Spleen (tissue), 7 donors: ENCODE measurements around the gene CD8B2.

ENCODE experiments used
- CTCF ChIP-seq, 11 experiments: fragments of 200-600 bp in 7 of 11; fragments of 450-650 bp in 4 of 11; sonication (generic) in 4 of 11; IDR thresholded peaks in 8 of 11; conservative IDR thresholded peaks in 3 of 11; 1 replicate in 7 of 11; 2 replicates in 4 of 11; pipeline versions ENCODE4 v1.4.0 to v1.8.0; 2016 to 2021; ENCODE audit warnings: antibody characterized with exemption in 11 of 11, inconsistent platforms in 4 of 11, mild to moderate bottlenecking in 1 of 11
- POLR2A ChIP-seq, 3 donors: fragments of 450-650 bp; IDR thresholded peaks; one replicate each; pipeline ENCODE4 v1.5.1; 2017; ENCODE audit warnings: antibody characterized with exemption in 3 of 3, mild to moderate bottlenecking in 1 of 3
- donor health status: DM: no; HTN: no; CAD: no; lungs with moderate emphysema.
- donor health status: DM: no; HTN: no; CAD: no.
- donor health status: DM: no; HTN: no; CAD: no.

GRCh38 chr2:106565599-106565998 is 78.4 kb downstream of the CD8B2 start:
- TF ChIP-seq CTCF (IDR thresholded peaks at IDR 0.05 in 8 of 11, conservative IDR thresholded peaks at IDR 0.05 in 3 of 11) (no peak), POLR2A (IDR thresholded peaks at IDR 0.05) (no peak)
